ENCODE results near the gene GM2A. TPM values are rescaled to one million over a fixed set of nuclear protein-coding genes. Genes with fewer than 3 reads are reported as not detected.

Gene GM2A
- polyA plus RNA-seq, 1 donor from 2014 or later, result 0.40 TPM

GRCh38 chr5:151249281-151249680, 3.7 kb upstream of the GM2A start:
- Histone ChIP-seq H3K9ac (ENCODE audit: low read length) (no peak overlapping the region), H3K36me3 (ENCODE audit: insufficient read depth, low read length) (no peaks in the 10 kb centered on the region), H2AFZ (ENCODE audit: low read depth, low read length) (no peak overlapping the region), H3K4me3 (ENCODE audit: low read length) (no peak overlapping the region), H3K9me2 (ENCODE audit: insufficient read depth, low read length) (no peaks in the 10 kb centered on the region), H3F3A (ENCODE audit: insufficient read depth, low read length, poor library complexity, severe bottlenecking) (no peaks in the 10 kb centered on the region), H4K20me1 (ENCODE audit: insufficient read depth) (no peaks in the 10 kb centered on the region), H3K4me2 (ENCODE audit: low read length) (no peak overlapping the region), H3K9me3 (ENCODE audit: low read length) (no peaks in the 10 kb centered on the region), H3K79me2 (replicated peaks; ENCODE audit: insufficient read depth, low read length) (no peaks in the 10 kb centered on the region), H3K27me3 (ENCODE audit: insufficient read depth, low read depth, low read length) (no peaks in the 10 kb centered on the region), H3K27ac (ENCODE audit: low read length) (no peak overlapping the region)
- TF ChIP-seq MXI1 (conservative IDR thresholded peaks at IDR 0.05; ENCODE audit: poor library complexity, severe bottlenecking), result no peak
- TF ChIP-seq REST (IDR thresholded peaks at IDR 0.05; ENCODE audit: borderline replicate concordance), result no peak
- no peak for TF ChIP-seq CTCF (IDR thresholded peaks at IDR 0.05; ENCODE audit: poor library complexity, severe bottlenecking)
- TF ChIP-seq POLR2AphosphoS5 (IDR thresholded peaks at IDR 0.05), result no peak
- no peak for TF ChIP-seq EZH2 (IDR thresholded peaks at IDR 0.05; ENCODE audit: borderline replicate concordance, insufficient read depth, low read length, poor library complexity, severe bottlenecking)
- TF ChIP-seq TAF1 (IDR thresholded peaks at IDR 0.05; ENCODE audit: low read depth), result no peak
- TF ChIP-seq SMC3 (conservative IDR thresholded peaks at IDR 0.05; ENCODE audit: poor library complexity), result no peak

- Histone ChIP-seq H3F3A (ENCODE audit: insufficient read depth, low read length, poor library complexity, severe bottlenecking) (no peaks in the 10 kb centered on the region), H3K4me2 (ENCODE audit: low read length) (no peak overlapping the region), H3K9me2 (ENCODE audit: insufficient read depth, low read length) (no peaks in the 10 kb centered on the region), H3K9me3 (ENCODE audit: low read length) (no peaks in the 10 kb centered on the region), H3K27me3 (ENCODE audit: insufficient read depth, low read depth, low read length) (no peaks in the 10 kb centered on the region), H2AFZ (ENCODE audit: low read depth, low read length) (no peak overlapping the region), H3K9ac (ENCODE audit: low read length) (no peak overlapping the region), H3K4me3 (ENCODE audit: low read length) (no peak overlapping the region), H3K36me3 (ENCODE audit: insufficient read depth, low read length) (no peaks in the 10 kb centered on the region), H4K20me1 (ENCODE audit: insufficient read depth) (no peaks in the 10 kb centered on the region), H3K79me2 (replicated peaks; ENCODE audit: insufficient read depth, low read length) (no peaks in the 10 kb centered on the region), H3K27ac (ENCODE audit: low read length) (no peak overlapping the region)
- TF ChIP-seq REST (IDR thresholded peaks at IDR 0.05; ENCODE audit: borderline replicate concordance) (no peak), MXI1 (conservative IDR thresholded peaks at IDR 0.05; ENCODE audit: poor library complexity, severe bottlenecking) (no peak), EP300 (conservative IDR thresholded peaks at IDR 0.05; ENCODE audit: poor library complexity, severe bottlenecking) (no peak), RAD21 (conservative IDR thresholded peaks at IDR 0.05) (no peak), POLR2AphosphoS5 (IDR thresholded peaks at IDR 0.05) (no peak), TAF1 (IDR thresholded peaks at IDR 0.05; ENCODE audit: low read depth) (no peak), EZH2 (IDR thresholded peaks at IDR 0.05; ENCODE audit: borderline replicate concordance, insufficient read depth, low read length, poor library complexity, severe bottlenecking) (no peak)
These were observed 2.5 kb upstream of the GM2A start for GRCh38 chr5:151250346-151251000.
